Measurements from ENCODE around the gene PHGDH. TPM values are rescaled to one million over a fixed set of nuclear protein-coding genes. Genes with fewer than 3 reads are reported as not detected.
"Not testable (repeated sequence)": the region's sequence is repeated elsewhere in the genome, so short reads cannot be mapped to it uniquely, and the experiment has no call there.

The PHGDH gene
- total RNA-seq, 1 experiment from 2014 or later, result 52.1 TPM

DNA sequence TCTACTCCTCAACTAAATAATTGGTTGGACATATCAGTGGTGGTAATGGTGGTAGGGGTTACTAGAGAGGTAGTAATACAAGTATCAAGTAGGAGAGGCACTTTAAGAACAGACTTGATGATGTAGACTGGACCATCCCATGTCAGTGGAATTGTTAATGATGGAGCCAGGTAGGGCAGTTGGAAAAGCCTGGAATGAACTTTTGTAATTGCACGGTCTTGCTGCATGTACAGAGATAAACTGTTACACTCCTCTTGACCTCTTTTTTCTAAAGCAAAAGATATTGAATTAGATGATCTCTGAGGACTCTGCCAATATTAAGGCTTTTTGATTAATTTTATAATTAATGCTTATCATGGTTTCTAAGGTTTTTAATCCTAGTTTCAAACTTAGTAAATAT is 51.2 kb downstream of the PHGDH start:
- no peak for DNase-seq (ENCODE audit: low read depth)

DNA sequence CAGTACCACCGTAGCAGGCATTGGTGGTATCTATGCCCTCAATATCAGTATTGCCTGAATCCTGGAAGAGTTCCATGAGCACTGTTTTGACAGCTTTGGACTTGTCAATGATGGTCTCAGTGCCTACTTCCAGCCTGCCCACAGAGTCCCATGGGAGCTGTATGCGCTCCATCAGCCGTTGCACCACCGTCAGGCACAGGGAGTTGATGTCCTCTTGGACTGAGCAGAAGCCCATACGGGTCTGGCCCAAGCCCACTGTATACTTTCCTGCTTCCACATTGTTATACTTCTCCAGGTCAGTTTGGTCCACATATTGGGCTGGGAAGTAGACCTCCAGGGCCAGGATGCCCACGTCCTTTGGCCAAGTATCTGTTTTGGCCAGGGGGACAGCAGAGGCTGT is 52.5 kb downstream of the PHGDH start:
- DNase-seq (ENCODE audit: low read depth), result no peak

GRCh38 chr1:119766374-119766794 is 54.6 kb downstream of the PHGDH start:
- DNase-seq (ENCODE audit: low read depth), result no peak

DNA sequence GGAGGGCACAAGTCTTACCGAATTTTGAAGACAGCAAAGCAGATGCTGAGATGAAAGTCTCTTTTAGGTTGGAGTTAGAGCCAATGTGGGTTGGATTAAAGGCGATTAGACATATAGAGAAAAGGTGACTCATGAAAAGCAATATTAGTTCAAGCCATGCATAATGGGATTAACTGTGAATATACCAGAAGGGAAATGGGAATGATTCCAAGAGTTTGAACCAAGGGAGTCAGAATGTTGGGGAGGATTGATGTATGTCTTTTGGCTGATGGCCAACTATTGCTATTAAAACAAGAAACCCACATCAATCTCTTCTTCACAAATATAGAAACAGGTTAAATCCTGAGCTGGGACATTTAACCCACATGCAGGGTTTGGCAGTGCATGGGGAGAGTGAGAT is 55.8 kb downstream of the PHGDH start:
- DNase-seq (ENCODE audit: low read depth), result no peak

DNA sequence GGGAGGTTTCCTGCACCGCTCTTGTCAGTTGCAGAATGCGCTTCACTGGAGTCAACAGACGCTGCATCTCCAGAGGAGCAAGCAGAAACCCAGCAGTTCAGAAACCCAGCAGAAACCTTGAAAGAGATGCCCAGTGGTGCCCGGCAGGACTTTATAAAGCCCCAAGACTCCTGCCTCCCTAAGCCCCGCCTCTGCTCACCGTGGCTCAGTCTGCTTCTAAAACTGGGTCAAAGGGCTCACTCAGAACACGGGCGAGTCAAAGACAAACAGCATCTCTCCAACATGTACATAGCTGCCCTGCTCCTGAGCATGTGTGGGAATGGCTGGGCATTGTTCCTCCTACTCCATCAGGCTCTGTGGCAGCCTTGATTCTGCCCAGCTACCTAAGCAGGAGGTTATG is 57.0 kb downstream of the PHGDH start, which contains the start of gene HMGCS2:
Gene HMGCS2, minus strand, starts transcription at position 128 of the 400 bp plus-strand sequence. Its CDS starts 61 bp downstream, at position 67.
- DNase-seq (ENCODE audit: low read depth), result no peak

GRCh38 chr1:119771016-119771415 is 59.3 kb downstream of the PHGDH start:
- DNase-seq (ENCODE audit: low read depth), result no peak

- no peak for DNase-seq (ENCODE audit: low read depth)
These were observed 60.0 kb downstream of the PHGDH start for GRCh38 chr1:119771770-119772169.

DNA sequence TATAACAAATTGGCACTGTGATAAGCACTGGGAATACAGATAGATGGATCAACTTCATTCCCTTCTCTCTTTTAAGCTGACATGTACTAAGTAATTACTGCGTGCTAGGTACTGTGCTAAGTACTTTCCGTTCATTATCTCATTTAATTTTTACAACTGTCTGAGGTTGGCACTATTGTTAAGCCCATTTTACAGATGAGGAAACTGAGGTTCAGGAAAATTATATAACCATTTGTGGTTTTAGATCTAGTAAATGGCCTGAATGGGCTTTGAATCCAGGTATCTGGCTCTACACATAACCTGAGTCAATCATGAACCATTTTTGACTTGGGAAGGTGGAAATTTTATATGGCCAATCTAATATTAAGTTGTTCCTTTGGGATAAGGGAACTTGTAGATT is 60.6 kb downstream of the PHGDH start:
- no peak for DNase-seq (ENCODE audit: low read depth)

DNA sequence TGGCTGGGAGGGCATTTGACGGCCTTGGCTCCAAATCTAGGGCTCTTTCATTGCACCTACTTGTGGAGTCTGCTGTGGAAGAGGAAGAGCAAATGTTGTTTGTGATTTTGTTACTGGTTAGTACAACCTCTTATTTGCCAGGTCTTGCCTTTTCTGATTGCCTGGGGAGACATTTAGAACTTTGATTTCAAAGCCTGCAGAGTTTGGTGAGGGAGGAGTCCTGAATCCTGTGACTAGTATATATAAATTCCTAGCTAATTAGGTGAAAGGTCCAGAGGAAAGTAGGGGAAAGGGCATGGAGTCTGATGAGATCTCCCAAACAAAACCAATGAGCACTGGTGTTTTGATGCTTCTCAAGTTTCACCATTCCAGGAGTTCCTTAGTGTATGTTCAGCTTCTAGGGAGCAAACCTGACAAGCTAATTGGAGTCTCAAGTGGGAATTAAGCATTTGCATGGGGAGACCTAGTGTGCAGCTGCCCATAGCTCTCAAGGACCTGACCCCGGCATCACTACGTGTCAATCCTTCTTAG is 62.0 kb downstream of the PHGDH start:
- peak; percentile 72 for DNase-seq (ENCODE audit: low read depth)

DNA sequence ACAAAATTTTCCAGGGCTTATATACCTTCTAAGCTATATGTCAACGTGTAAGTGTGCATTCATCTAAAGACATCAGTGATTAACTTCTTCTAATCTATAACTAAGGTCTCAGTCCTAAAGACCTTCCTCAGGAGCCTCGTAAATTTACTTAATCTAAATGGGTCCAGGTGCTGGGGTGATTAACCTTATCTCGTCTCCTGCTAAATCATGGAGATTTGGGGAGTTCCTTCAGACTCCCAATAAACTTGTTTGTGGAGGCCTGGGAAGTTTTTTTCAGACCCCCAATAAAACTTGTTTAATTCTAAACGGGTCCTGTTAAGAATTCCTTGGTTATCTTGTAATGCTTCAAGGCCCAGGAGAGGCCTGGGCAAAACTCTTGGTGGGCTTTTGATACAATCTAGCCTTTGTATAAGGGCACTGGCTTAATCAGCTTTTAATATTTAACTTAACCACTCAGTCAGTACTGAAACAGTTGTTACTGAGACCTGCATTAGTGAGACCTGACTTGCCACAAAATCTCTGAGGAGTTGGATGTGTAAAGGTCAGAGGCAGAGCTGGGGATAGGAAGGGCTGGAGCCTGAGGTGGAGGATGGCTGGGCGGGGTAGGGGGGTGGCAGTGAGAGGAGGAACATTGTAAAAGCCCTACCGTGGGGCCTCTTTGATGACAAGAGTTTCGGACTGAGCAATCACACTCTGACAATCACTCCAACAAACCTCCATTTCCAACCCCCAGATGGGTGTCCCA is 63.2 kb downstream of the PHGDH start:
- DNase-seq (ENCODE audit: low read depth), result no peak

DNA sequence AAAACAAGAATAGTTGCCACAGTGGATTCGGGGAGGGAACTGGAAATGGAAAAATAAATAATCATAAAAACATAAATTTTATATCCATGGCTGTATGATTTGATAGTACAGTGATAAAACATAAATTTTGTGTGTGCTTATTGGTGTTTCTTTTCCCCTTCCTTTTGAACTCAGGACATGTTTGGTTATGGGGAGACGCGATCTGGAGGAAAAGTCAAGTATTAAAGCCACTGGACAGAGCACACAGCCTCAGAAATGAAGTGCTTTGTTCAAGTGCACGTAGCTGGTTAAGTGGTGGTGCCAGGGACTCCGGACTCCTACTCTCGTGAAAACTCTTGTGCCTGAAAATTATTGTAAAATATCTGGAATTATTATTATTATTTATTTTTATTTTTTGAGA is 66.6 kb downstream of the PHGDH start:
- no peak for DNase-seq (ENCODE audit: low read depth)

GRCh38 chr1:119778886-119779560 is 67.3 kb downstream of the PHGDH start:
- no peak for DNase-seq (ENCODE audit: low read depth)

DNA sequence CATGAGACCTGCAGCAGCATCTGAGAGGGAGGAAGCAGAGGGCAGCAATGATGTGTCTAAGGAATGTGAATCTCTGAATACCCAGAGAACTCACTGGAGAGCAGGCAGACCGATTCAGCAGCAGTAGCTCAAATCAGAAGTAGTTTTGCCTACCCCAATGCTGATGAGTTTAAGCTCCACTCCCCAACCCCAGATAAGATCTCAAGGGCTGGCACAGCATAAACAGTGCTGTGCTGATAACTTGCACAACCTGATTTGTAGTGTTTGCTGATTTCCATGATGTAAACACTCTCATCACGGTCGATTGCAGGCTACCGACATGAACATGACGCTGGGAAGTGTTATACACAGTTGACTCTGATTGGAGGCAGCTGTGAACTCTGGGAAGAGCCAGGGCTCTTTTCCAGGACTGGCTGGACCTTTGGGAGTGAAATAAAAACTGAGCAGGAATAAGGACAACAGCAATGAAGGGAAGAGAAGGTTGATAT is 68.2 kb downstream of the PHGDH start:
- DNase-seq (ENCODE audit: low read depth), result peak; percentile 58

DNA sequence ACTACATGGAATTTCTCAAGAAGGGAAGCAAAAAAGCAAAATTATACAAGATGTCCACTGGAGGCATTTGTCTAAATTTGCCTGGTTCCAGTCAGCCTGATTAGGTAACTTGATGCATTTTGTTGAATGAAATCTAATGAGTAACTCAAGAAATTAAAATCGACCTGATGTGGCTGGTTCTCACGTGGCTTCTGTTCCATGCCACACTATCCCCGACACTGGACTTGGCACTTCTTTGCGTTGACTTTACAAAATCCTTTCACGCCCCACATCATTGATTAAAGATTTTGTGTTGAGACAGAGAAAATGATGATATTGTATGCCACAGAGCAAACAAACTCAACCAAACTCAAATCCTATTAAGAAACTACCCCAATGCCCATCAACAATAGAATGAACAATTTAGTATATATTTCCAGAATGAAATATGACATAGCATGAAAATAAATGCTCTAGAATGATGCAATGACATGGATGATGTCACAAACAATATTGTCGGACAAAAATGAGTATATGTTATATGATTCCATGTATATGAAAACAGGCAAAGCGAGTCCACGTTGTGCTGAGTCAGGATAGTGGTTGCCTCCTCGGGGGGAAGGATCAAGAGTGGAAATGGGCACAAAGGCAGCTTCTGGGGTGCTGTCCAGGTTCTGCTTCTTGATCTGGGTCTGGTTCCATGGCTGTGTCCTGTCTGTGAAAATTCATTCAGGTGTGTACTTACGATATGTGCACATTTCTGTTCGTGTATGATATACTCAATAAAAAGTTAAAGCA is 69.9 kb downstream of the PHGDH start:
- no peak for DNase-seq (ENCODE audit: low read depth)

GRCh38 chr1:119782631-119783325 is 71.0 kb downstream of the PHGDH start:
- DNase-seq (ENCODE audit: low read depth), result peak; percentile 53

- DNase-seq (ENCODE audit: low read depth), result peak; percentile 29
These were observed 71.8 kb downstream of the PHGDH start for GRCh38 chr1:119783354-119784185.

DNA sequence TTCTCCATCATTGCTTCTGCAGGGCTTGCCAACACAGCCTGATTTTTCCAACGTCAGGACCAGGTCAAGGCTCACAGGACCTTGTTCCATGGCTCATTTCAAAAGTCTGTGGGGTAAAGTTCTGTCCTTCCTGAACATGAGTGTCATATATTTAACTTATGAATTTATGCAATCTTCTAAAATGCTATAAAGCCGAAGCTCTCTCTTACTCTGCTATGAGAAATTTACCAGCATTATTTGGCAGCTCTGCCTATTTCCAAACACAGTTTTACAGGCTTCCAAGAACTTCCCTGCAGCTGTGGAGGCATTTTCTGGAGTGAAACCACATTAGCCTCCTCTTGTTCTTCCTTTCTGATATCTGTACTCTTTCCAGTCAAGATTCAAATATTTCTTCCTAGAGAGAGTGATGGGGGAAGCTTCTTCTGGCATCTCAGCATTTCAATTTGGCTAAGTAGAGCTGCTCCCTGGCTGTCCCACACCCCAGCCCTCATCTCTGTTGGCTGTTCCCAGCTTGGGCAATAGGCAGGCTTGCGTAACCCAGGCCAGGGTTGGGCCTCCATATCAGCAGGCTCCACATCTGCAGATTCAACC is 72.6 kb downstream of the PHGDH start:
- no peak for DNase-seq (ENCODE audit: low read depth)

GRCh38 chr1:119786046-119786445 is 74.3 kb downstream of the PHGDH start:
- not testable (repeated sequence) for DNase-seq (ENCODE audit: low read depth)

GRCh38 chr1:119786473-119787050 is 74.8 kb downstream of the PHGDH start:
- DNase-seq (ENCODE audit: low read depth), result peak; percentile 39

- DNase-seq (ENCODE audit: low read depth), result peak; percentile 74
These were observed 76.0 kb downstream of the PHGDH start for GRCh38 chr1:119787776-119788175.

All from M059J (cell line).